HG02759 (cell line): ENCODE results near the gene FRS3.
"Not testable (repeated sequence)": the region's sequence is repeated elsewhere in the genome, so short reads cannot be mapped to it uniquely, and the experiment has no call there.

Source experiments
- ATAC-seq: cut with Tn5 transposase; IDR thresholded peaks from one replicate; pipeline ENCODE4 v1.9.1; 2021; ENCODE audit warnings: mild to moderate bottlenecking, moderate library complexity; ENCODE audit not compliant: unreplicated experiment

FRS3 gene

DNA sequence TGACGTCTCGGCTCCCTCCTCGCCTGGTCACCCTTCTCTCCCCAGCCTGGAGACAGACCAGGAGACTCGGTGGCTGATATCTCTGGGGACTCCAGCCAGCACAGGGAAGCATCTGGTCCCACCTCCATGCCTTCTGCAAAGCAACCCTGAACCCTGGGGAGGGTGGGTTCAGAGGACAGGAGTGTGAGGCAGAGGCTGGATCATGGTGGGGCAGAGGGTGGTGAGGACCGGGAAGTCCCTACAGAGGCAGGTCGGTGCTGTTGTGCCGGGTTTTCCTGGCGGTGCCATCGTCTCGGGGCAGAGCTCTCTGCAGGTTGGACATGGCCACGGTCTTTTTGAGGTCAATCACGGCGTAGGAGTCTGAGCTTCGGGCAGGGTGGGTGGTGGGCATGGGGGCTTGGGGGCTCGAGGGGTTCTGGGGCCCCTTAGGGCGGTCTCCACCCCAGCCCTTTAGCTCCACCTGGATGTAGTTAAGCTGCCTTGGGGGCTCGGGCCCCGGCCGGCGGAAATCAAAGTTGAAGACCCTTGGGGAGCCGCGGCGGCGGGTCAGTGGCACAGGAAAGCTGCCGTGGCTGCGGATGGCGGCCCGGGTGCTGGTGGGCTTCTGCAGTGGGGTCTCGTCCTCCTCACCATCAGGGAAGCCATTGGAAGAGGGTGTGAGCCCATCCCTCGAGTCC, 9.2 kb downstream of the FRS3 start:
- ATAC-seq: no peak

DNA sequence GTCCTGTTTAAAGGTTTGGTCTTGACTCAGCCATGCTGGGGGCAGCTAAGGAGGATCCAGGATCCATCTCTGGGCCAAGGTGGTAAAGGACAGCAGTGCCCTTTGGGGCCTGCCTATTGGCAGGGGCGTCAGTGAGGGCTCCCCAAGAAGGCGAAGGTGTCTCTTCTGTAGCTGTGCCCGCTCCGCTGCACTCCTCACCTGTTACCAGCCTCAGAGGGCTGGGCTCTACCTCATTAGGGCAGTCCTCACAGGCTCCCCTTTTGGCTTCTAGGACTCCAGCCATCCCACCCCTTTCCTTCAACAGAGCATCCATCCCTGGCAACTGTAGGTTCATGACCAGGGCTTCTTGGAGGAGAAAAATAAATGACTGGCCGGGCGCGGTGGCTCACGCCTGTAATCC, 10.3 kb downstream of the FRS3 start:
- ATAC-seq: no peak

DNA sequence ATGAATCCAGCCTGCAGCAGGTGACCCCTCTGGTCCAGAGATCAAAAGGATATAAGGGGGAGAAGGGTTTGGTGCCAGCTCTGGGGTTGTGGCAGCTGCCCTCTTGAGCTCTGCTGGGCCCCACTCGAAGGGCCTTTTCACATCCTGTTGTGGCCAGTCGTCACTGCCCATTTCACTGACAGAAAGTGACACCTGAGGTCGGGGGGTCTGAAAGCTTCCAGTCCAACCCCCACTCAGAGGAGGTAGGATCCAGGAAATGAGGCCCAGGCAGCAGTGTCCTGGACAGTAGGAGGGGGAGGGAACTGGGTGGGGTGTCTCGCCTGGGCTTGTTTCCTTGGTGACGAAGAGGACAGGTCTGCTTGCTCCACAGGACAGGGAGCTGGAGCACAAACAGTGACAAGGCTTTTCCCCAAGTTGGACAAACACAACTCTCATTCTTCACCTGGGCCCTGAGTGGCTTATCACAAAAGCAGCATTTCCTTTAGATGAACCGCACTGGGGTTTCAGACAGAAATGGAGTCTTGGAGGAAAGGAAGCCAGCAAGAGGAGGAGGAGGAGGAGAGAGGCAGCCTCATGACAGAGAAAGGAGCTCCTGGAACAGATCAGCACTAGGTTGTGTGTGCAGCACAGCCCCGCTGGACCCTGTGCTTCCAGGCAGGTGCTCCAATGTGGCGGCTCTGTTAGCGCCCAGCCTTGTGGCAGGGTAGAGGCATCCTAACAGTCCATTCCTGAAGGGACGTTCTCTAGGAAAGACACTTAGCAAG, 11.0 kb downstream of the FRS3 start:
- no peak for ATAC-seq

DNA sequence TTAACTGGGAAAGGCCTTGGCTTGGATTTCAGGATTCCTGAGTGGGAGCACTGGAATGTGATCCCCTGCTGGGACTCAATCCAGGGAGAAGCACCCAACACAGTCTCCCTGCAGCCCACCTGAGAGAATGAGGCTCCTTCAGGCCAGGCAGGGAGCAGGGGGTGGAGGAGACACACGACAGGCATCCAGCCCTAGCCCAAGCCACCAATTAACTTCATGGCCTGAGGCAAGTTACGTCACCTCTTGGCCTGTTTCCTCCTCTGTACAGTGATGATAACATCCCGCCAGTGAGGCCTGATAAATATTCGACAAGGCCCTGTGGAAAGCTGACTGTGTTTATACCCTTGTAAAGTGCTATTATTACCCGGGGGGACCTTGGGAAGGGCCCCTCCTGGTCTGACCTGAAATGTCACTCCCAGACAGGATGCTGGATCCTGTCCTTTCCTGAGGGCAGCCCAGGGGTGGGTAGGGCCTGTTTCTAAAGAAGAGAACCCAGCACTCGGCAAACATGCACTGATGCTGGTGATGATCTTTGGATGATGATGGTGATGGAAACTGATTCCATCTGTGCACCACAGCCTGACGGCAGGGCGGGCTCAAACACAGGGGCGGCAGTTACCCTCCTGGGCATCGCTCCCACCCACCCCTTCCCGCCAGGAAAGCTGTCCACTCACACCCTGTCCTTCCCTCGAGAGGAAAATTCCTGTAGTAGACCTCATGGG, 12.4 kb downstream of the FRS3 start:
- no peak for ATAC-seq

DNA sequence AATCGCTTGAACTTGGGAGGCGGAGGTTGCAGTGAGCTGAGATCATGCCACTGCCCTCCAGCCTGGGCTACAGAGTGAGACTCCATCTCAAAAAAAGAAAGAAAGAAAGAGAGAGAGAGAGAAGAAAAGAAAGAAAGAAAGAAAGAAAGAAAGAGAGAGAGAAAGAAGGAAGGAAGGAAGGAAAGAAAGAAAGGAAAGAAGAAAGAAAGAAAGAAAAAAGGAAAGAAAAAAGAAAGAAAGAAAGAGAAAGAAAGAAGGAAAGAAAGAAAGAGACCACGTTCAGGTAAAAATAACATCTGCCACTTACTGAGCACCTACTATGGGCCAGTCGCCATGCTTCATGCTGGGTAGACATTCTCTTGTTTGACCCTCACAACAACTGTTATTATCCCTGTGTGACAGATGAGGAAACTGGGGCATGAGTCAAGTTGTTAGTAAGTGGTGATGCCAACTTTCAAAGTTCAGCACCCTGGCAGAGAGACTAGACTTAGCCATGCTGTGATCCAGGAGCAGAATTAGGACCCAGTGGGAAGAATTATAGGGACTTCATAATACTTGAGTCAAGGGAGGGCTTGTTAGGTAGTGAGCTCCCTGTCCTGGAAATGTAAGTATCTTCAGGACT, 13.5 kb downstream of the FRS3 start:
- not testable (repeated sequence) for ATAC-seq

DNA sequence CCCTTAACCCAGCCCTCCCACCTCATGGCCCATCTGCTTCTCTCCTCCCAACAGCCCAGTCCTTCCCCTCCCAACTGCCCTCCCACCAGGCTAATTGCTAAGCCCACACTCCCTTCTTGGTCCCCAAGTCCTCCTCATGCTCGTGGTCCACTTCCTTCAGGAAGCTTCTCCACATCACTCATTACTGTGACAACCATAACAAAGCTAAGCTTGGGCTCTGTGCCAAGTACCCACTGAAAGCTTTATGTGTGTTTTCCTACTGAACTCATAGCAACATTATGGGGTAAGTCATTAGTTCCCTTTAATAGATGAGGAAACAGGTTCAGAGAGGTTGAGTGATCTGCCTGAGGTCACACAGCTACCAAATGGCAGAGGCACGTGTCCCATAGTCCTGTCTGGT, 16.2 kb downstream of the FRS3 start:
- ATAC-seq: no peak

DNA sequence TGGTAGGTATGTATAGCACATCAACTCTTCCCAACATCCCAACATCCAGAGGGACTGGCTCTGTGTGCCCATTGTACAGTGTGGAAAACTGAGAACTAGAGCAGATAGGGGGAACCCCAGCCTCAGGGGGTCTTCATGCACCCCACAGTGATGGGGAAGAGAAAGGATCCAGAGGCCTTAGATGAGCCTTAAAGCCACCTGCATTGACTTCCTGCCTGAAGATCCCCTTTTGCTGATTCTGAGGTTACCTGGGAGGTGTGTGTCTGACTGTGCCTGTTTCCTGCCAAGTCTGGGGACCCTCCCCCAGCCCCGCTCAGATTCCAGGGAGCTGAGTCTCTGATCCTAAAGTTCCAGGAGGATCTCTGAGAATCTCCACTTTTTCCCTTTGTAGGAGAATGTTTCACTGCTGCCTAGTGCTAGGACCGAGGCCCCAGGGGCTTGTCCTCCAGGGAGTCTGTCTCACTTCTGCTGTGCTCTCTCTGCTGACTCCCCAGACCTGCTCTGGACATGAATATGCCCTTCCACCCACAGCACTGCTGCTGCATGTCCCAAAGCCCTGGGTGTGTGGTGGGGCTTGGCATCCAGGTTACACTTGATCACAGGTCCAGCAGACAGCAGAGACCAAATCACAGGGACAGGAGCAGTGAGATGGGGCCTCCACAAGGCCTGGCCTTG, 19.7 kb downstream of the FRS3 start:
- ATAC-seq: no peak

DNA sequence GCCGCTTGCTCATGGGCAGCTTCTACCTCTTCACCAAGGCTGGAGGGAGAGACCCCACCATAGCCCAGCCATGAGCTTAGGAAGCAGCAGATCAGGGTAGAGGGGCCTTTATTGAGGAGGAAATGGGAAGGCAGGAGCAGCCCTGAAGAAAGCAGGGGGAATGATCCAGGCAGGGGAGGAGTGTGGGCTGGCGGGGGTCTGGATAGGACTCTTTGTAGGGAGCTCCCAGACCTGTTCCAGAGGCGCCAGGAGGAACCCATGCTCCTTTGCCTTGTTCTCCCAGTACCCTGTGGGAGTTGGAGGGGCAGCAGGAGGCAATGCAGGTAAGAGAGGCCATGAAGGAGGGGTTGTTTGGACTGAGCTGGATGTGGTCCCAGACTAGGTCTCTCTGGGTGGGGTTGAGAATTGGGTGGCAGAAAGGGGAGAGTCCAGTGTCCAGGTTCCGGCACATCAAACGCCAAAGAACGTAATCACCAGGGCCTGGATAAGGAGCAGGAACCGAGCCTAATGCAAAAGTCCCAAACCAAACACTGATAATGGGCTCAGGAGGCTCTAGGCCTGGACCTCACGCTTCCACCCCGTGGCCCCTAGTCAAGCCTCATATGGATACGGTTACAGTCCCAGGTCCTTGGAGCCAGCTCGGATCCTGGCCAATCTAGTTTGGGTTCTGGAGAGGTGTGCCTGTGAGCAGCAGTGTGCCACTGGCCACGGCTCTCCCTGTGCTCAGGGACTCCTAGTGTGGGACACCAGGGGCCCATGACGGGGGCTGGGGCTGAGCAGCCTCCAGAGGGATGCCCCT, 20.4 kb downstream of the FRS3 start:
- no peak for ATAC-seq

DNA sequence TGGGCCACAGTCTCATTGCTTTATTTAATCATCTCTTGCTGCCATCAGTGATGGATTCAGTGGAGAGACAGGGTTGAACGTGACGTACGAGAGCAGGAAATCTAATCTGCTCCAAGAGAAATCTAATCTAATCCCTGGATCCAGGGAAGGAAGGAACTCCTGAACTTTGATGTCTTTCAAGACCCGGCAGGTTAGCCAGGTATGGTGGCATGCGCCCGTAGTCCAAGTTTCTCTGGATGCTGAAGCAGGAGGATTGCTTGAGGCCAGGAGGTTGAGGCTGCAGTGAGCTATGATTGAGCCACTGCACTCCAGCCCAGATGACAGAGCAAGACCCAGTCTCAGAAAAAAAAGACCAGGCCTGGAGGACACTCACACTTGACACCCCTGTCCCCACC, 21.1 kb downstream of the FRS3 start:
- ATAC-seq: no peak

DNA sequence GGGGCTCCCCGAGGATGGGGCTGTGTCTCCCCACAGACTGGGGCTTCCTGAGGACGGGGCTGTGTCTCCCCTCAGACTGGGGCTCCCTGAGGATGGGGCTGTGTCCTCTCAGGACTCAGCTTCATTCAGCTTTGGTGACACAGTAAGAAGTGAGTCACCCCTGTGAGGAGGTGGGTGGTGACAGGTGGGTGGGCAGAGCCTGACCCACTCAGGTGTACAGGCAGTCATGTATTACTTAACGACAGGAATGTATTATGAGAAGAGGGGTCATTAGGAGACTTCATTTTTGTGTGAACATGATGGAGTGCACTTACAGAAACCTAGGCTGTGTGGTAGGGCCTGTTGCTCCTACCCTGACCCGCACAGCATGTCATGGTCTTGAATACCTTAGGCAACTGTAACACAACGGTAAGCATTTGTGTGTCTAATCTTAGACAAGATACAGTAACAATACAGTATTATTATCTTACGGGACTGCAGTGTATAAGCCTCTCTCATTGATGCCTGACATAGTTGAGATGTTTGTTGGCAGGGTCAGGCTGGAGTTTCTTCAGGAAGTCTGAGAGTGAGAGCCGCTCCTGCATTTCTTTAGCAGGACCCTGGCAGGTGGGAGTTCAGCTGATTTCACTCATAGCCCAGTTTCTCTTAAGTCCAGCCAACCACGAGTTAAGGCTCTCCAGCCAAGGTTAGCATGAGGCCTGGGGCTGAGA, 21.6 kb downstream of the FRS3 start:
- ATAC-seq: no peak

DNA sequence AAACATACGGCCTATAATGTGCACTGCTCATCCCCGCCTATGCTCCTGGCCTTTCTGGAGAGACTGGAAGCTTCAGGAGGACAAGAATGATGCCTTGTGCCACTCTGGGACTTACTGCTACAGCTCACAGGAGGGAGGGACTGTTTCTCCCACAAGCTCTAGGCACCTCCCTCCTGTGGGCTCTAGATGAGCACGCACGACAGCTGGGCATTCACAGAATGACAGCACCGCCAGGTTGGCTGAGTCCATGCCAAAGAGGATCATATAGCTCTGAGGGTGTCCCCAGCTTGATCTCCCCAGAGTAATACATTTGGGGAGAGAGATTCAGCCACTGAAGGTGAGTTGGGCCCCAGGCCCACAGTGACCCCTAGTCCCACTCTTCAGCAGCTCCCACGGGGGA, 22.4 kb downstream of the FRS3 start:
- ATAC-seq: no peak

DNA sequence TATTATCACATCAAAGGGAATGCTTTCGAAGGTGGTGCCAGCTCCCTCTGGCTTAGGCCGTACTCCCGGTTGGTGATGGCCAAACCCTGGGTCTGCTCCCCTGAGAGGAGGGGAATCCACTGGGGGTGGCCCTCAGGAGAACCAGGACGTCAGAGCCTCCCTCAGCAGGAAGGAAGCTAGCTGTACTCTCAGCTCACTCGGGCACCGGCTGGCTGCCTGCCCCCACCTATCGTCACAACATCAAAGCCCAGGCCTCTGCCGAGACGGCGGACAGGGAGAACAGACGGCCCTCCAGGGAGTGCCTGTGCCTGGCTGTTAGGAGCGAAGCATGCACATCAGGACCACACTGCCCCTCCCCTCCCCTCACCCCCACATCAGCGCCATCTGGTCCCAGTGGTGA, 23.3 kb downstream of the FRS3 start:
- no peak for ATAC-seq

DNA sequence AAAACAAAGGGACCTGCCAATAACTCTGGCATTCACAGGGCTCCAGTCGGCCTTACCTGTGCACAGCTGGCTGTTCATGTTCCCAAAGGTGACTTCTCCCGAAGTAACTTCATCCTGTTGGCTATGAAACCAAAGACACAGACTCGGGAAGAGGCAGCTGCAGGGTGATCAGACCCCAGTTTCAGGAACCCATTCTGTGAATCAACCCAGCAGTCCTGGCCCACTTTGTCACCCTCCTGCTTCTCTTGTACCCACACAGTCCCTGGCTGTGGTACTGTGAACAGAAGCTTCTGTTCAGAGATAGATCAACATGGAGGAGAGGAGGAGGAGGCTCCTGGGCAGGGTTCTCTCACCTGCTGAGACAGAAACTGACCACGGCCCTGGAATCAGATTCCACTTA, 23.8 kb downstream of the FRS3 start:
- ATAC-seq: no peak

DNA sequence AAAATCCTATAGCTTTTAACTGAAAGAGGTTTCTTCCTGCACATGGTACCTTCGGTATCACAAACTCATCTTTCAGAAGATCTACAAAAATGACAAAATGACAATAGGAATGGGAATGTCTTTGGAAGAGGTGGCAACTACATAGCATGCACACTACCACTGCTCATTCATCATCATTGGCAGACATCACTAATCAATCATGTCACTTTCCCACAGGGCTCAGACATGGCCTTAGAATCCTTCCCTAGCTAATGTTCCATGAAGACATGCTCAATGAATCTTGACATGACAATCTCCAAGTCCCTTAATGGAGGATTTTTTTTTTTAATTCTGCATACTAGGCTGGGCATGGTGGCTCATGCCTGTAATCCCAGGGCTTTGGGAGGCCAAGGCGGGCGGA, 29.3 kb downstream of the FRS3 start:
- no peak for ATAC-seq

DNA sequence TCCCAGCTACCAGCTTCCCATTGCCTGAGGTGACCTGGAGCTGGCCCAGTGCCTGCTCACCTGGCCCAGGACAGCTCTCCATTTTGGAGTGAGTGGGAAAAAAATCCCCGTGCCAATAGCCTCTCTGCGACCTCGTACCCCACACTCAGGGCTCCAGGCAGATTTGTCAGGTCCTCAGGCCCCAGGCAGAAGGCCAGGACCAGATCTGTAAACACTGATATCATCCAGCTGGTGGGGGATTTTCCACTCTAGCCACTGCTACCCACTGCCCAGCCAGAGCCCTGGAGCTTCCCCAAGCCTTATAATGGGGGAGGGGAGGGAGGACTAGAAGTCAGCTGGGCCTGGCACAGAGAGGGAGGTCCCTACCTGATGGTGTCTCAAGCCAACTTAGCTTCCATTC, 31.2 kb downstream of the FRS3 start:
- ATAC-seq: no peak

DNA sequence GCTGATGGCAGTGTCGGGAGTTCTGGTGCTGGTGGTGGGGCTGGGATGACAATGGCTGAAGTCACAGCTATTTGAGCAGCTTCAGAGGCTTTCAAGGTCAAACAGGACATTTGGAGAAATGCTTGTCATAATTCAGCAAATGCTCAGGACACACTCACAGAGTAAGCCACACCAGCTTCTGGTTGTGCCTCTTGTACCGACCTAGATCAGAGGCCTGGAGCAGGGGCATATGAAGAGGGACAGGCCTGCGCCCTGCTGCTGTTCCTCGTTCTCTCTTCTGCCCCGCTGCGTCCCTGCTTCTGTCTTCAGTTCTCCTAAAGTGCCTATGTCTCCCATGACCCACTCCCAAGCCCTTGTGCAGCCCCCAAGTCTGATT, 31.6 kb downstream of the FRS3 start:
- no peak for ATAC-seq

DNA sequence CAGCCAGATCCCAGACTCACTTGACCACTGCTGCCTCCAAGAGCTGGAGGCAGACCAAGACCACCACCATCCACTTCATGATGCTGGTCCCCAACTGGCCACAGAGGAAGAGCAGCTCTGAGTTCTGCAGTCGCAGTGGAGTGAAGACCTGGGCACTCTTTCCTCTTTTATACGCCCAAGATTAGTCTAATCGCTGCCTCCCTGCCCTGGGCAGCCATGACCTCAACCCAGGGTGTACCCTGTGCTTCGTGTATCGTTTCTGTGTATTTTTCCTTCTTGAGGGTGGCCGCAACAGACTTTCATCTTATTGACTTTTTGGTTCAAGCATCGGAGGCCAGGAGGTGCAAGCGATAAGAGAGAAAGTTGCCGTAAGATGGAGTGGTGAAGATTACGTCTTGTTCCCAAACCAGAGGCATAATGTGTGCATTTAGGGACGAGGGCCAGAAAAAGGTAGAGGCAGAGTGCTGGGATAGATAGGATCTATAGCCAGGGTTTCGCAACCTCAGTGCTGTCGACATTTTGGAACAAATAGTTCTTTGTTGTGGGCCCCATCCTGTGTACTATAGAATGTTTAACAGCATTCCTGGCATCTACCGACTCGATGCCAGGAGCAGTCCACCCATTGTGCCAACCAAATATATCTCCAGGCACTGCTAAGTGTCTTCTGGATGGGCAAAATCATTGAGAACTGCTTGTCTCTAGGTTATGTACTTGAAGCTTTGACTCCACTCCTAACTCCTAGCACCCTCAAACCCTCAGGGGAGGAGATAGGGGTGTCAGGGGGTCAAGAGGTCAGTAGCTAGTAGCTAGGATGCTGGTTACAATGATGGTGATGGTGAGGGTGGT, 32.2 kb downstream of the FRS3 start, which contains the start of gene PGC:
Gene PGC, minus strand, starts transcription at position 142 of the 846 bp plus-strand sequence. Its CDS starts 63 bp downstream, at position 79.
- ATAC-seq: no peak

DNA sequence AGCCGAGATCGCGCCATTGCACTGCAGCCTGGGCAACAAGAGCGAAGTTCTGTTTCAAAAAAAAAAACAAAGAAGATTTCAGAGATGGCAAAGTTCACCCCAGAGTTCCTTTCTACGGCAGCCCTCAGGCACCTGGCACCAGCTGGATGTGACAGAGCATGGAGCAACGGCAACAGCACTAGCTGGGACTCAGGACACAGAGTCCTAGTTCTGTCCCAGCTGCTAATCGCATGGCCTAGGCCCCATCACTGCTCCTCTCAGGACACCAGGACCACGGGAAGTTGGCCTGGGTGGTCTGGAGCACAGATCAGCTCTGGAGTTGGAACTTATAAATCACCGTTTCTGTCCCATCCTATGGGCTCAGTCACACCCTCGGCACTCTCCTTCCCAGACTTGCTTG, 33.6 kb downstream of the FRS3 start:
- ATAC-seq: no peak
